ENCODE results near the gene TMEM132D. TPM values are rescaled to one million over a fixed set of nuclear protein-coding genes. Genes with fewer than 3 reads are reported as not detected.

The TMEM132D gene
- total RNA-seq, 1 experiment from 2014 or later = not detected

GRCh38 chr12:129523621-129524020 is 380.2 kb downstream of the TMEM132D start:
- ATAC-seq = no peak
- H3K9me3 ChIP-seq (ENCODE audit: control insufficient read depth, insufficient read depth, low read depth, low read length) = no peaks in the 10 kb centered on the region
- no peak for DNase-seq (ENCODE audit: low read depth, low spot score)
- no peak overlapping the region for H3K4me3 ChIP-seq (ENCODE audit: low read depth in 2 of 2, low read length in 2 of 2)
- H3K4me1 ChIP-seq (ENCODE audit: control insufficient read depth, insufficient read depth, low read length) = no peaks in the 10 kb centered on the region
- ChIA-PET POLR2A (no interaction called here), CTCF (no interaction called here)
- TF ChIP-seq SIN3A (IDR thresholded peaks at IDR 0.05; ENCODE audit: borderline replicate concordance, insufficient read depth, low read depth, low read length) (no peak), CTCF (IDR thresholded peaks at IDR 0.05) (no peak), TCF7L2 (IDR thresholded peaks at IDR 0.05; ENCODE audit: low read depth, low read length) (no peak), POLR2AphosphoS5 (IDR thresholded peaks at IDR 0.05; ENCODE audit: low read depth, low read length) (no peak), REST (IDR thresholded peaks at IDR 0.05; ENCODE audit: insufficient read depth in 1 of 2, low read depth in 2 of 2, low read length in 1 of 2) (no peak)
- in situ Hi-C loops (cut with HindIII; ENCODE audit: low pct_unique_long_range_greater_than_20kb, low sequenced_read_pairs) (no loop called here), intact Hi-C loops (cut with micrococcal nuclease; ENCODE audit: unreplicated experiment) (no loop called here)
- no peaks in the 10 kb centered on the region for H3K36me3 ChIP-seq (ENCODE audit: control insufficient read depth, insufficient read depth, low read length)
- BruUV-seq (replicated peaks) = no TSS peak
- no peaks in the 10 kb centered on the region for H3K27me3 ChIP-seq (ENCODE audit: control insufficient read depth, insufficient read depth, low read length)
- no peak overlapping the region for H3K27ac ChIP-seq (ENCODE audit: low read length)

GRCh38 chr12:129520739-129521138 is 383.1 kb downstream of the TMEM132D start:
- no peak for TF ChIP-seq REST (IDR thresholded peaks at IDR 0.05; ENCODE audit: insufficient read depth in 1 of 2, low read depth in 2 of 2, low read length in 1 of 2)
- TF ChIP-seq CTCF (IDR thresholded peaks at IDR 0.05) = no peak
- TF ChIP-seq TCF7L2 (IDR thresholded peaks at IDR 0.05; ENCODE audit: low read depth, low read length) = no peak
- no peak for TF ChIP-seq POLR2AphosphoS5 (IDR thresholded peaks at IDR 0.05; ENCODE audit: low read depth, low read length)
- TF ChIP-seq SIN3A (IDR thresholded peaks at IDR 0.05; ENCODE audit: borderline replicate concordance, insufficient read depth, low read depth, low read length) = no peak

More at GRCh38 chr12:129520739-129521138, 383.1 kb downstream of the TMEM132D start:
- BruUV-seq (replicated peaks) = no TSS peak
- H3K4me1 ChIP-seq (ENCODE audit: control insufficient read depth, insufficient read depth, low read length) = no peaks in the 10 kb centered on the region
- POLR2A ChIA-PET = no interaction called here
- intact Hi-C loops (cut with micrococcal nuclease; ENCODE audit: unreplicated experiment) = no loop called here
- H3K27ac ChIP-seq (ENCODE audit: low read length) = no peak overlapping the region
- CTCF ChIA-PET = no interaction called here
- ATAC-seq (no peak), DNase-seq (ENCODE audit: low read depth, low spot score) (no peak)
- H3K4me3 ChIP-seq (ENCODE audit: low read depth in 2 of 2, low read length in 2 of 2) = no peak overlapping the region
- no peaks in the 10 kb centered on the region for H3K27me3 ChIP-seq (ENCODE audit: control insufficient read depth, insufficient read depth, low read length)
- in situ Hi-C loops (cut with HindIII; ENCODE audit: low pct_unique_long_range_greater_than_20kb, low sequenced_read_pairs) = no loop called here
- no peaks in the 10 kb centered on the region for H3K36me3 ChIP-seq (ENCODE audit: control insufficient read depth, insufficient read depth, low read length)
- no peaks in the 10 kb centered on the region for H3K9me3 ChIP-seq (ENCODE audit: control insufficient read depth, insufficient read depth, low read depth, low read length)
